Cardiac fibroblast (primary cell): Measurements from ENCODE around the gene KNCN.

Source experiments
- DNase-seq, 2 donors: peaks; one replicate each; pipeline versions ENCODE4 v3.0.0 to v3.0.0-alpha.2; 2010; ENCODE audit warnings: low read depth in 2 of 2
- H3K4me3 ChIP-seq, 2 donors: replicated peaks in 1 of 2; 1 replicate in 1 of 2; 2 replicates in 1 of 2; pipeline ENCODE4 v1.5.1; 2011; ENCODE audit warnings: low read depth in 2 of 2, low read length in 2 of 2, mild to moderate bottlenecking in 2 of 2, moderate library complexity in 1 of 2
- TF ChIP-seq, protein P1 (sequence below): IDR thresholded peaks from one replicate; pipeline ENCODE4 v1.5.1; 2011; ENCODE audit warnings: low read depth, mild to moderate bottlenecking, low read length, inconsistent platforms

The KNCN gene

DNA sequence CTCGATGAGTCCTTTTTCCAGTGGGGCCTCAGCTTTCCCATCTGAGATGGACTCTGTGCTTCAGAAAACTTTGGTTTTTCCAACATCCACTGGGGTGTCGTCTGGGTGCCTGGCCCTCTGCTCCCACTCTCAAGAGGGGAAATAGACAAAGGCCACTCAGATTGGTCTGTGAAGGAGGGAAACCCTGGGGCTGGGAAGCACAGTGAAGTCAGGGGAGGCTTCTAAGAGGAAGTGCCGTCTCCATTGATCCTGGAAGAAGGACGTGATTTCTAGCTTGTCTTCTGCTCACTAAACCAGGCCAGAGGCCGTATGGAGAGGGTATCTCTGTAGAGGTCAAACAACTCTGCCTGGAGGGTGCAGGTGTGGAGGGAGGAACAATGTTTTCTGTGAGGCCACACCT, 5.2 kb downstream of the KNCN start:
- no peak overlapping the region for H3K4me3 ChIP-seq
- TF ChIP-seq, protein P1, sequence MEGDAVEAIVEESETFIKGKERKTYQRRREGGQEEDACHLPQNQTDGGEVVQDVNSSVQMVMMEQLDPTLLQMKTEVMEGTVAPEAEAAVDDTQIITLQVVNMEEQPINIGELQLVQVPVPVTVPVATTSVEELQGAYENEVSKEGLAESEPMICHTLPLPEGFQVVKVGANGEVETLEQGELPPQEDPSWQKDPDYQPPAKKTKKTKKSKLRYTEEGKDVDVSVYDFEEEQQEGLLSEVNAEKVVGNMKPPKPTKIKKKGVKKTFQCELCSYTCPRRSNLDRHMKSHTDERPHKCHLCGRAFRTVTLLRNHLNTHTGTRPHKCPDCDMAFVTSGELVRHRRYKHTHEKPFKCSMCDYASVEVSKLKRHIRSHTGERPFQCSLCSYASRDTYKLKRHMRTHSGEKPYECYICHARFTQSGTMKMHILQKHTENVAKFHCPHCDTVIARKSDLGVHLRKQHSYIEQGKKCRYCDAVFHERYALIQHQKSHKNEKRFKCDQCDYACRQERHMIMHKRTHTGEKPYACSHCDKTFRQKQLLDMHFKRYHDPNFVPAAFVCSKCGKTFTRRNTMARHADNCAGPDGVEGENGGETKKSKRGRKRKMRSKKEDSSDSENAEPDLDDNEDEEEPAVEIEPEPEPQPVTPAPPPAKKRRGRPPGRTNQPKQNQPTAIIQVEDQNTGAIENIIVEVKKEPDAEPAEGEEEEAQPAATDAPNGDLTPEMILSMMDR = no peak
- no peak for DNase-seq

DNA sequence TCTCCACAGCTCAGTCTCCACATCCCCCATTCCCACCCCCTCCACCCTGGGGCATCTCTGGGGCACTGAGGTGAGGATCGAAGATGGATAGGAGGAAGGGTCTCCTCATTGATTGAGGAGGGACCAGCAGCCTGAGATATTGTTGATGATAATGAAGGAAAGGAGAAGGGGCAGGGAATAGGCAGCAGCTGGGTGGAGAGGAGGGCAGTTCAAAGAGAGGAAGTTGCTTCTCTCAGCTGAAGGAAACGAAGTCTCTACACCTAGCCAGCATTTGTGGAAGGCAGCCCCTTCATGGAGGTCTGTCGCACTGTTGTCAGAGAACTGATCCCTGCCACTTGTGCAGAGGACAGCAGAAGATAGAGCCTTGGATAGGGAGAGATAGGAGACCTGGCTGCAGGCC, 5.7 kb downstream of the KNCN start:
- no peak for DNase-seq
- no peak overlapping the region for H3K4me3 ChIP-seq
- TF ChIP-seq, protein P1 = no peak

DNA sequence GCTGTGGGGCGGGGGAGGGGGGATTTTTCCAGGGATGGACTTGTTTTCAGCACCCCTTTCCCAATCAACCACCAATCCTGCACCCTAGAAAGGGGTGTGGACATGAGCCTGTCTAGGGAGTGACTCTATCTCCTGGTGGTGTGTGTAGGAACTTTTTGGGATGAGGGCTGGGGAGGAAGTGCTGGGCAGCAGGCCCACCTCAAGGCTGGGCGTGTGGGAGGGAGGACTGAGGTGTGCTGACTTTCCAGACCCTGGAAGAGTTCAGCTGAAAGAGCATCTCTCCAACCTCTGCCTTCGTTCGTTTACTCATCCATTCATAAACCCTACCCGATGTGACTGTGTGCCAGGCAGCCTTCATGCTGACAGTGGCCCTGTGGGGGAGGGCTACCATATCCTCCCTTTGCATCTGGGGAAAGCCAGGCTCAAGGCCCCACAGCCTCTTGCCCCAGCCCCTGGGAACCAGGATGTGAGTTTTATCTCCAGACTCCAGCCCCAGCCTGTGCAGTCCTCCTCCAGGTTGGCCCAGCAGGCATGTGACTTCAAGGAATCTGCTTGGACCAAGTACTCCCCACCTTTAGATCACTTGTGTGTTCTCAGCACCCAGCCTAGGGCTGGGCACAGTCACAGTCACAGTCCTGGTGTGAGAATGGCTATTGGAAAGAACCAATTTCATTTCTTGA, 6.7 kb downstream of the KNCN start:
- TF ChIP-seq, protein P1 = peak; percentile 21
- H3K4me3 ChIP-seq = no peak overlapping the region
- DNase-seq = no peak

- TF ChIP-seq, protein P1 = no peak
- no peak overlapping the region for H3K4me3 ChIP-seq
- DNase-seq = no peak
Observed at GRCh38 chr1:46543761-46544560, 7.5 kb downstream of the KNCN start.

- no peak for DNase-seq
- H3K4me3 ChIP-seq = no peak overlapping the region
- TF ChIP-seq, protein P1 = no peak
Observed at GRCh38 chr1:46543382-46543760, 8.1 kb downstream of the KNCN start.

DNA sequence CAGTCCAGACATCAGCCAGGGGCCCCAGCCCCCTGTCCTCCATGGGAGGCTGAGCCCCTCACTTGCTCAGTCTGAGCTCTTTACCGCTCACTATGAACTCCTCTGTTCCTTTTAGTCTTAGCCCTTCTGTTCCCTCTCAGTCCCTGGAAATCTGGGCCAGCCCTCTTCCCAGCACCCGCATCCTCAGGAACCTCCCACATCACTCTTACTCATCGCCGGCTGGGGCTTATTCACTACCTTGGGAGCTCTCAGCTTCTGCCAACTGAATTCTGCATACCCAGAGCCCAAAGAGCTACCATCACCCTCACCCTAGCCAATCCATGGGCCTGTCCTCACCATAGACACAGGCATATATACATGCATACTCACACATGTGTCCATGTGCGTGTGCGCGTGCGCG, 11.5 kb downstream of the KNCN start:
- TF ChIP-seq, protein P1 = no peak

DNA sequence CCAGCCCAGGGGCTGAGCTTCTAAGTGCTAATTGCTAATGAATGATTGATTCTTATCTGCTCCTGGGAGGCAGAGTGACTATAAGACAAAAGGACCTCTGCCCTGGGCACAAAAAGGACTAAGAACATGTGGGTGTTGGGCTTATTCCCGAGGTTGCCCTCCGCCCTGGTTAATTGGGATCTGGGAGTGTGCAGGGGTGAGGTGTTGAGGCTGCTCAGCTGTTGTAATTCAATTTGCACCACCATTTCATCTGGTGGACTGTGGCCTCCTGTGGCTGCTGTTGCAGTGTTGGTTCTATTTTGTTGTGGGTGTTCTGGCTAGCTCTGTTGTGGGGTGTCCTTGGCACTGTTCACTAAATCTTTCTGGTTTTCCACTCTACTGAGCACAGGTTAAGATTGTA, 13.3 kb downstream of the KNCN start:
- TF ChIP-seq, protein P1 = no peak
- DNase-seq = no peak
- H3K4me3 ChIP-seq = no peak overlapping the region

More for the DNA sequence above, 11.5 kb downstream of the KNCN start:
- H3K4me3 ChIP-seq = no peak overlapping the region
- peak; percentile 75 to 85 for DNase-seq
